Measurements from ENCODE around the gene SRPRB. TPM values are rescaled to one million over a fixed set of nuclear protein-coding genes. Genes with fewer than 3 reads are reported as not detected.

Gene SRPRB
- total RNA-seq, 2 donors from 2014 or later: 32.8 to 37.7 TPM

GRCh38 chr3:133853925-133854227 lies 48.3 kb downstream of the SRPRB start:
- Histone ChIP-seq H3K27me3 (replicated peaks; ENCODE audit: insufficient read depth) (no peaks in the 10 kb centered on the region), H3K9me3 (no peaks in the 10 kb centered on the region), H3K4me3 (no peak overlapping the region), H3K27ac (no peak overlapping the region), H3K36me3 (no peaks in the 10 kb centered on the region), H3K4me1 (ENCODE audit: control insufficient read depth in 1 of 2, low read depth in 2 of 2) (peaks cover 0 to 21% of the 10 kb centered on the region in 2 donors)
- TF ChIP-seq CTCF (IDR thresholded peaks at IDR 0.05): no peak
- DNase-seq (ENCODE audit: low spot score): no peak
- no peak for ATAC-seq (ENCODE audit: insufficient number of reproducible peaks, low FRiP score, low read depth)

GRCh38 chr3:133854264-133855001 lies 48.8 kb downstream of the SRPRB start:
- no peaks in the 10 kb centered on the region for H3K9me3 ChIP-seq
- no peak overlapping the region for H3K4me3 ChIP-seq
- ATAC-seq (ENCODE audit: insufficient number of reproducible peaks, low FRiP score, low read depth) (no peak), DNase-seq (ENCODE audit: low spot score) (no peak)
- H3K27ac ChIP-seq: no peak overlapping the region
- no peaks in the 10 kb centered on the region for H3K27me3 ChIP-seq (replicated peaks; ENCODE audit: insufficient read depth)
- no peaks in the 10 kb centered on the region for H3K36me3 ChIP-seq
- H3K4me1 ChIP-seq (ENCODE audit: control insufficient read depth in 1 of 2, low read depth in 2 of 2): peaks cover 0 to 21% of the 10 kb centered on the region in 2 donors
- no peak for TF ChIP-seq CTCF (IDR thresholded peaks at IDR 0.05)

GRCh38 chr3:133855002-133855370 lies 49.4 kb downstream of the SRPRB start:
- ATAC-seq (ENCODE audit: insufficient number of reproducible peaks, low FRiP score, low read depth): no peak

GRCh38 chr3:133855772-133856171 lies 50.2 kb downstream of the SRPRB start:
- no peaks in the 10 kb centered on the region for H3K27me3 ChIP-seq (replicated peaks; ENCODE audit: insufficient read depth)
- ATAC-seq (ENCODE audit: insufficient number of reproducible peaks, low FRiP score, low read depth): no peak
- DNase-seq (ENCODE audit: low spot score): no peak
- no peaks in the 10 kb centered on the region for H3K36me3 ChIP-seq
- no peak overlapping the region for H3K27ac ChIP-seq
- peaks cover 0 to 21% of the 10 kb centered on the region in 2 donors for H3K4me1 ChIP-seq (ENCODE audit: control insufficient read depth in 1 of 2, low read depth in 2 of 2)
- H3K9me3 ChIP-seq: no peaks in the 10 kb centered on the region
- no peak overlapping the region for H3K4me3 ChIP-seq
- no peak for TF ChIP-seq CTCF (IDR thresholded peaks at IDR 0.05)

More at GRCh38 chr3:133855002-133855370, 49.4 kb downstream of the SRPRB start:
- H3K9me3 ChIP-seq: no peaks in the 10 kb centered on the region
- TF ChIP-seq CTCF (IDR thresholded peaks at IDR 0.05): no peak
- no peaks in the 10 kb centered on the region for H3K36me3 ChIP-seq
- no peak overlapping the region for H3K4me3 ChIP-seq
- H3K4me1 ChIP-seq (ENCODE audit: control insufficient read depth in 1 of 2, low read depth in 2 of 2): peaks cover 0 to 21% of the 10 kb centered on the region in 2 donors
- H3K27me3 ChIP-seq (replicated peaks; ENCODE audit: insufficient read depth): no peaks in the 10 kb centered on the region
- no peak for DNase-seq (ENCODE audit: low spot score)
- H3K27ac ChIP-seq: no peak overlapping the region

GRCh38 chr3:133856316-133856715 lies 50.7 kb downstream of the SRPRB start:
- peaks cover 0 to 21% of the 10 kb centered on the region in 2 donors for H3K4me1 ChIP-seq (ENCODE audit: control insufficient read depth in 1 of 2, low read depth in 2 of 2)
- no peak for TF ChIP-seq CTCF (IDR thresholded peaks at IDR 0.05)
- no peaks in the 10 kb centered on the region for H3K36me3 ChIP-seq
- no peaks in the 10 kb centered on the region for H3K9me3 ChIP-seq
- no peak overlapping the region for H3K27ac ChIP-seq
- no peak overlapping the region for H3K4me3 ChIP-seq
- H3K27me3 ChIP-seq (replicated peaks; ENCODE audit: insufficient read depth): no peaks in the 10 kb centered on the region
- ATAC-seq (ENCODE audit: insufficient number of reproducible peaks, low FRiP score, low read depth): no peak
- no peak for DNase-seq (ENCODE audit: low spot score)
